Measurements from ENCODE around the gene TRAF7.

Gene TRAF7

DNA sequence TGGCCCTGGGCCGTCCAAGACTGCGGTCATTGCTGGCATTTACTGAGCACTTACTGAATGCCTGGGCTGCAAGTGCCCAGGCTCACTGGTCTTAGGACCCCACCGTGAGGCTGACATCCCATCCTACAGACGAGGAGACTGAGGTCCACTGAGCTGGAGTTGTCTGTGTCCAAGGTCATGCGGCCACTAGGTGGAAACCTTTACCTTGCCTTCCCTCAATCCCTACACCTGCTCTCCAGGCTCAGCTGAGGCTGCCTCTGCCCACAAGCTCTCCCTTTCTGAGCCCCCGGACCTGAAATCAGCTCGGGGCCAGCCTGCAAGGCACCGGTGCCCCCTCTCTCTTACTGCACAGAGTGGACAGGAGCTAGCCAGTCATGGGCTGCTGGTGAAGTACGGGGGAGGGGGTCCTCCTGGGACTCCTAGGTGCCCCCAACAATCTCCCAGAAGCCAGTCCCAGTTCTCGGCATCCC lies 39.3 kb downstream of the TRAF7 start:
- peak overlapping the region; percentile 58 to 65 for H3K4me3 ChIP-seq (ENCODE audit: low read length in 2 of 2)
- H3K14ac ChIP-seq (ENCODE audit: low read length): no peak overlapping the region
- peak overlapping the region; percentile 87 for H3K23ac ChIP-seq (ENCODE audit: low read depth, low read length, poor library complexity)
- H3K4me2 ChIP-seq (ENCODE audit: insufficient read depth, low read length, poor library complexity, severe bottlenecking): peak overlapping the region; percentile 88
- H3K27ac ChIP-seq (replicated peaks; ENCODE audit: low read length): no peak overlapping the region
- no peak overlapping the region for H4K91ac ChIP-seq (ENCODE audit: low read depth, low read length, poor library complexity)
- H3K36me3 ChIP-seq (replicated peaks in 1 of 2; ENCODE audit: control insufficient read depth in 2 of 2, insufficient read depth in 2 of 2, low read length in 2 of 2): no peaks in the 10 kb centered on the region
- no peaks in the 10 kb centered on the region for H3K9me3 ChIP-seq (replicated peaks in 1 of 2; ENCODE audit: control insufficient read depth in 2 of 2, insufficient read depth in 1 of 2, low read depth in 1 of 2, low read length in 2 of 2)
- H2BK5ac ChIP-seq (ENCODE audit: low read length): peak overlapping the region; percentile 80
- DNase-seq (ENCODE audit: low spot score): no peak
- WGBS, 2 donors (ENCODE audit: extremely low coverage in 2 of 2, insufficient read length in 2 of 2, insufficient replicate concordance in 1 of 2): no CpG with 5 or more reads among the region's 10 CpGs
- no peaks in the 10 kb centered on the region for H3K79me1 ChIP-seq (ENCODE audit: low read depth, low read length)
- H2BK15ac ChIP-seq (ENCODE audit: low read length): peak overlapping the region; percentile 85
- H2BK12ac ChIP-seq (ENCODE audit: low read length): no peak overlapping the region
- H4K8ac ChIP-seq (ENCODE audit: low read depth, low read length): no peak overlapping the region
- no peak overlapping the region for H2BK120ac ChIP-seq (ENCODE audit: low read depth, low read length)
- peak overlapping the region; percentile 85 for H3K18ac ChIP-seq (ENCODE audit: low read length)
- no peak overlapping the region for H2AFZ ChIP-seq (ENCODE audit: low read length)
- H3K27me3 ChIP-seq (ENCODE audit: control insufficient read depth in 3 of 3, insufficient read depth in 3 of 3, low read depth in 1 of 3, low read length in 3 of 3): peaks cover 2 to 29% (median 17%) of the 10 kb centered on the region in 3 experiments
- peaks cover 10 to 28% of the 10 kb centered on the region in 2 donors for H3K4me1 ChIP-seq (ENCODE audit: control insufficient read depth in 2 of 2, insufficient read depth in 1 of 2, low read depth in 1 of 2, low read length in 2 of 2)
- peak overlapping the region; percentile 82 for H2AK5ac ChIP-seq (ENCODE audit: low read depth, low read length)
- H3K4ac ChIP-seq (ENCODE audit: low read length): no peak overlapping the region
- H3K9ac ChIP-seq (ENCODE audit: low read depth, low read length, poor library complexity): no peak overlapping the region

DNA sequence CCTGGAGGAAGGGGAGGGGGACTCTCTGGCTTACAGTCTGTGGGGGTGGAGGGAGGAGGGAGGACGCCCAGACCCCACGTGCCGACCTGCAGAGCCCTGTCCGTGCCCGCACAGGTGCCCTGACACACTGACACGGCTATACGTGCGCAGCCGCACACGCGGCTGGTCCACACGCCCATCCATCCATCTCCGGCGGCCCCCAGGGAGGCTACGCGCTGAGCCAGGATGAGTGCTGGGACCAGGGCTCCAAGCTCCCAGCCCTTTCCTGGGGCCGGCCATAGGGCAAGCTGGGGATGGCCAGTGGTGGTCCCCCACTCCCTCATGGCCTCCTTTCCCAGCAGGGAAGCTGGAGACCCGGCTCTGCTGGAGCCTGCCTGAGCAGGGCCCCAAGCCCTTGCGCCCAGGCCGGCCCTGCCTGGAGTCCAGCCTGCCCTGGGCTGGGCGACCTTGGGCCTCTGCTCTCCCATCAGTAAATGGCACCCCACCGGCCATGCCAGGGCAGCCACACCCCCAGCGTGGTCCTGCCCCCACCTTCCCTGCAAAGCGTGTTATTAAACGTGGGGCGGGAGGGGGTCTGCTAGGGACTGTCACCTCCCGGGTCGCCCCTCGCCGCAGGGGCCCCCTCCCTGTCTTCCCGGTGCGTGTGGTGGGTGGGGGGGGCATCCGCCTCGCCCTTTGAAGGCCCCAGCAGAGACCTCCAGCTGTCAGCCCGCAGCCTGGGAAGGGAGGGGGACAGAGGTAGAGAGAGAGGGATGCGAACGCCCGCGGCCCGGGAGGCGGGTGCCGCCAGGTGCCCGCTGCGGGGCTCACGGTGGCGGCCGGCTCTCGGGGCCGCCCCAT lies 40.0 kb downstream of the TRAF7 start:
- peak overlapping the region; percentile 85 for H2BK15ac ChIP-seq (ENCODE audit: low read length)
- H3K36me3 ChIP-seq (replicated peaks in 1 of 2; ENCODE audit: control insufficient read depth in 2 of 2, insufficient read depth in 2 of 2, low read length in 2 of 2): no peaks in the 10 kb centered on the region
- H2BK5ac ChIP-seq (ENCODE audit: low read length): peak overlapping the region; percentile 80
- peak overlapping the region; percentile 81 for H3K9ac ChIP-seq (ENCODE audit: low read depth, low read length, poor library complexity)
- peaks cover 10 to 23% of the 10 kb centered on the region in 2 donors for H3K4me1 ChIP-seq (ENCODE audit: control insufficient read depth in 2 of 2, insufficient read depth in 1 of 2, low read depth in 1 of 2, low read length in 2 of 2)
- H4K91ac ChIP-seq (ENCODE audit: low read depth, low read length, poor library complexity): no peak overlapping the region
- no peak overlapping the region for H3K27ac ChIP-seq (replicated peaks; ENCODE audit: low read length)
- peaks cover 0 to 5% of the 10 kb centered on the region in 2 donors for H3K9me3 ChIP-seq (replicated peaks in 1 of 2; ENCODE audit: control insufficient read depth in 2 of 2, insufficient read depth in 1 of 2, low read depth in 1 of 2, low read length in 2 of 2)
- H3K14ac ChIP-seq (ENCODE audit: low read length): peak overlapping the region; percentile 38
- H2AFZ ChIP-seq (ENCODE audit: low read length): peak overlapping the region; percentile 80
- peak overlapping the region; percentile 88 for H3K4me2 ChIP-seq (ENCODE audit: insufficient read depth, low read length, poor library complexity, severe bottlenecking)
- H3K79me1 ChIP-seq (ENCODE audit: low read depth, low read length): no peaks in the 10 kb centered on the region
- no peak overlapping the region for H2BK12ac ChIP-seq (ENCODE audit: low read length)
- H3K27me3 ChIP-seq (ENCODE audit: control insufficient read depth in 3 of 3, insufficient read depth in 3 of 3, low read depth in 1 of 3, low read length in 3 of 3): peaks cover 2 to 30% (median 23%) of the 10 kb centered on the region in 3 experiments
- peak overlapping the region; percentile 82 for H2AK5ac ChIP-seq (ENCODE audit: low read depth, low read length)
- WGBS, 2 donors (ENCODE audit: extremely low coverage in 2 of 2, insufficient read length in 2 of 2, insufficient replicate concordance in 1 of 2): no CpG with 5 or more reads among the region's 49 CpGs
- H4K8ac ChIP-seq (ENCODE audit: low read depth, low read length): no peak overlapping the region
- H3K4me3 ChIP-seq (ENCODE audit: low read length in 2 of 2): peak overlapping the region; percentile 58 to 93
- peak overlapping the region; percentile 37 for H3K4ac ChIP-seq (ENCODE audit: low read length)
- peak overlapping the region; percentile 87 for H3K23ac ChIP-seq (ENCODE audit: low read depth, low read length, poor library complexity)
- no peak for DNase-seq (ENCODE audit: low spot score)
- H2BK120ac ChIP-seq (ENCODE audit: low read depth, low read length): no peak overlapping the region
- H3K18ac ChIP-seq (ENCODE audit: low read length): peak overlapping the region; percentile 85

- Histone ChIP-seq H3K9me3 (replicated peaks in 1 of 2; ENCODE audit: control insufficient read depth in 2 of 2, insufficient read depth in 1 of 2, low read depth in 1 of 2, low read length in 2 of 2) (peaks cover 0 to 6% of the 10 kb centered on the region in 2 donors), H3K9ac (ENCODE audit: low read depth, low read length, poor library complexity) (peak within 1 kb of the TSS; percentile 84), H2BK15ac (ENCODE audit: low read length) (peak within 1 kb of the TSS; percentile 88), H3K4me3 (ENCODE audit: low read length in 2 of 2) (peak within 1 kb of the TSS; percentile 58 to 93), H4K8ac (ENCODE audit: low read depth, low read length) (no peak within 1 kb of the TSS), H3K27me3 (ENCODE audit: control insufficient read depth in 3 of 3, insufficient read depth in 3 of 3, low read depth in 1 of 3, low read length in 3 of 3) (peaks cover 2 to 30% (median 23%) of the 10 kb centered on the region in 3 experiments), H3K4me1 (ENCODE audit: control insufficient read depth in 2 of 2, insufficient read depth in 1 of 2, low read depth in 1 of 2, low read length in 2 of 2) (peaks cover 10 to 23% of the 10 kb centered on the region in 2 donors), H2AFZ (ENCODE audit: low read length) (peak within 1 kb of the TSS; percentile 91), H3K79me1 (ENCODE audit: low read depth, low read length) (no peaks in the 10 kb centered on the region), H3K27ac (replicated peaks; ENCODE audit: low read length) (no peak within 1 kb of the TSS), H2BK12ac (ENCODE audit: low read length) (peak within 1 kb of the TSS; percentile 86), H2BK120ac (ENCODE audit: low read depth, low read length) (peak within 1 kb of the TSS; percentile 74), H3K4ac (ENCODE audit: low read length) (peak within 1 kb of the TSS; percentile 37), H3K36me3 (replicated peaks in 1 of 2; ENCODE audit: control insufficient read depth in 2 of 2, insufficient read depth in 2 of 2, low read length in 2 of 2) (no peaks in the 10 kb centered on the region), H4K91ac (ENCODE audit: low read depth, low read length, poor library complexity) (no peak within 1 kb of the TSS), H3K14ac (ENCODE audit: low read length) (peak within 1 kb of the TSS; percentile 38), H3K23ac (ENCODE audit: low read depth, low read length, poor library complexity) (peak within 1 kb of the TSS; percentile 87), H2BK5ac (ENCODE audit: low read length) (peak within 1 kb of the TSS; percentile 80), H2AK5ac (ENCODE audit: low read depth, low read length) (peak within 1 kb of the TSS; percentile 99), H3K18ac (ENCODE audit: low read length) (peak within 1 kb of the TSS; percentile 91), H3K4me2 (ENCODE audit: insufficient read depth, low read length, poor library complexity, severe bottlenecking) (peak within 1 kb of the TSS; percentile 88)
- DNase-seq (ENCODE audit: low spot score): peak; percentile 56
- no CpG with 5 or more reads among the region's 129 CpGs for WGBS, 2 donors (ENCODE audit: extremely low coverage in 2 of 2, insufficient read length in 2 of 2, insufficient replicate concordance in 1 of 2)
Measured at GRCh38 chr16:2196162-2196980, 40.8 kb downstream of the TRAF7 start, which contains the start of gene CASKIN1. CASKIN1 (minus strand) TSS chr16:2196605; CDS start chr16:2196432, 173 bp downstream.
